ENCODE data around the gene AFF3.

AFF3 gene

DNA sequence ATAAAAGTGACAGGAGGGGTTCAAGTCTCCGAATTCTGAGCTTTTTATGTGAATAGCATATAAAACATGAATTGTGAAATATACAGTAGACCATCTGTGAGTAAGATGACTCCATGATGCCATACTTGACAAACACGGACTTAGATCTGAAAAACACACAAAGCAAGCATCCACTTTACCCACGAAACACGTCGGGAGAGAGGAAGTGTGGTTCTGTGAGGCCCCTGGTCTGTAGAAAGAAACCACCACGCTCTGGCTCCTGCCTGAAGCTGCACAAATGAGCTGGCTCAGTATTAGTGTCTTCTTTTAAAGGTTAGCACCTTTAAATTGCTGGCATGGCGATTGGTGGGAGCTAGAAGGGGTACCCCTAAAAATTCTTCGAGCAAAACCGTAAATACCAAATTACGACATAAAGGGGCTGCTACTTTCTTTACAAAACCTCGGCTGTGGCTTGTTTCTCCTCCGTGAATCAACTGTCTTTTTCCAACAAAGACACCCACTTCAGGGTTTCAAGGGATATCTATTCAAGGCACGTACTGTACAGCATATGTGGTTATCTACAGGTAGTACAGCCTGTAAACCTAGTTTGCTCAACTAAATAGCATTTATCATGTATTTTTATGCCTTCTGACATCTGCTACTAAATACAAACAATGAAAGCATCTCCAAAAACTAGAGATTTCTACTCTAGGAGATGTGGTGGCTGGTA, 70.9 kb downstream of the AFF3 start:
- no peak for DNase-seq (ENCODE audit: low read depth in 2 of 2)

- DNase-seq (ENCODE audit: low read depth in 2 of 2): no peak
Measured at GRCh38 chr2:100070078-100070477, 72.3 kb downstream of the AFF3 start.

DNA sequence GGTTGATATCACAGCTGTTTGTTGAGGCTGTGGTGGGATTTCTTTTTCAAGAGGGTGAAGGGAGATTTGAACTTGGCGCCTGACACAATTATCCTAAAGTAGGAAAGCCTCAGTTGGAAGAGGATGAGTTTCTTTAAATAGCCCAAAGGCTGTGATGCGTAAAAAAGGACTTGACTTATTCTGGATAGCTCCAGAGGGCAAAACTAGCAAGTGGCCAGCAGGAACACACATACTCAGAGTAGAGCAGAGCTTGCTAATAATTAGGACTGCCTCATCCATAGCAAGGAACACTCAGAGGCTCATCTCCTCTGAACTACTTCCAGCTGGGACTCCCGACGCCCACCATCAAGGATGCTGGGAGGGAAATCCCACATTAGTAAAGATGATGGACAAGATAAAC, 74.0 kb downstream of the AFF3 start:
- DNase-seq (ENCODE audit: low read depth in 2 of 2): no peak

DNA sequence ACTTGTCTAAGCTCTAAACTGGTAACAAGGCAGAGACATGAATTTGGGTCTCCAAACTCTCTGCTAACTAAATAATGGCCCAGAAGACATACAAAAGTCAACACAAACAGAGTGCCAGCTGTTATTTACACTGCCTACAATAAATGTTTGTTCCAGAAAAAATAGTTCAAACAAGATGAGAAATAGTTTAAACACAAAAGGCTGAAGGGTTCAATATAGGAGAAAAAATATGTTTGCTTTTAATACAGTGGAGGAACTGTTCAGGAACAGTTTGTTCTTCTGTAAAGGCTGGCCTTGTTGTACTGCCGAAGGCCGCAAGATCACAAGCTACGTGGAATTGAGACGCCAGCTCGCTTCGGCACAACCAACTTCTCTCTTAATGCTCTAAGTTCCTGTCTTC, 74.6 kb downstream of the AFF3 start:
- no peak for DNase-seq (ENCODE audit: low read depth in 2 of 2)

GRCh38 chr2:100066856-100067255, 75.5 kb downstream of the AFF3 start:
- no peak for DNase-seq (ENCODE audit: low read depth in 2 of 2)

DNA sequence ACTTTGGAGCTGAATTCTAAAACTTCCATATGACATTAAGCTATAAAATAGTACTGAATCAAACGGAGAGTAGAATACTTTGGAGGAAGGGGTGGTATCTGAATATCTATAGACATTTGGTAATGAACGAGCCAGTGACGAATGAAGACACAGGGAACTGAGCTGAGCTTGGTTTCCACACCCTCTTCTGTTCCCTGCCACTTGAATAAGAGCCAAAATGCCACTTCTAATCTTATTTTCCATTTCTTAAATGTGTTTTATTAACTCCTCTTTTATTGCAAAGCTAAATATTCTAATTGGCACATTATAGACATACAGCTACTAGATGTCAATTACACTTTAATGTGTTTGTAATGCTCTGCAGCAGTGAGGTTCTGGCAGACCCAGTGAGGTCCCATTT, 76.1 kb downstream of the AFF3 start:
- no peak for DNase-seq (ENCODE audit: low read depth in 2 of 2)

DNA sequence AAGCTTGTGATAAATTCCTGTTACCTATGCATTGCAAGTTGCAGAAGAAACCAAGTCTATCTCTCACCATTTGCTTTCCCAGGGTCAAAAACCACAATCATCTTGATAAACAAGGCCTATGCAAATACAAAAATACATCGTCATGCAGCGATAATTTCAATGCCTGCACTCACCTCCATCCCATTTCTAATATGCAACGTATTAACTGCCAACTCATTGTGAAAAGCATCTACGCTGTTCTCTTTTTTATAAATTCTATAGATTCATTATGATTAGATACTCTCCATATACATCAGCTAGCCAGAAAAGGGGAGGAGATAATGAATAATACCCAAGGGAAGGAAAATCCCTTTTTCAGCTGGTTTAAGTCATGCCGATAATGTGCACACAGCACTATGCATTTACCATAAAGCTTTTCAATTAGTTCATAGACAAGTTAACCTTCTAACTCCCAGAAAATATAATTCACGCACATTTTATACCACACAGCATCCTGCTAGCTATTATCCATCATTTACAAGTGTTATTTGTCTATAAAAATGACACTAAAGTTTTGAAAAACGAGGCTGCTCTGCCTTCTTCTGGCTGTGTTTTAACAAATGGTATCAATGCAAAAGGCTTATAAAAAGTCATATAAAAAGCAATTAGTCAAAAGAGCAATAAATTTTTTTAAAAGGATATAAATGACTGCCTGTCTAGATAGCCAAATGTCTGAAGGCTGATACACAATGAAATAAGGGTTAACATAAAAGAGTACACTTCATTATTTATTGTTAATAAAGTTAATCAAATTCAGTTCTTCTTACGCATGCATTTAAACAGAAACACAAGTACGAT, 77.6 kb downstream of the AFF3 start:
- DNase-seq (ENCODE audit: low read depth in 2 of 2): no peak

GRCh38 chr2:100064165-100064564, 78.2 kb downstream of the AFF3 start:
- no peak for DNase-seq (ENCODE audit: low read depth in 2 of 2)

DNA sequence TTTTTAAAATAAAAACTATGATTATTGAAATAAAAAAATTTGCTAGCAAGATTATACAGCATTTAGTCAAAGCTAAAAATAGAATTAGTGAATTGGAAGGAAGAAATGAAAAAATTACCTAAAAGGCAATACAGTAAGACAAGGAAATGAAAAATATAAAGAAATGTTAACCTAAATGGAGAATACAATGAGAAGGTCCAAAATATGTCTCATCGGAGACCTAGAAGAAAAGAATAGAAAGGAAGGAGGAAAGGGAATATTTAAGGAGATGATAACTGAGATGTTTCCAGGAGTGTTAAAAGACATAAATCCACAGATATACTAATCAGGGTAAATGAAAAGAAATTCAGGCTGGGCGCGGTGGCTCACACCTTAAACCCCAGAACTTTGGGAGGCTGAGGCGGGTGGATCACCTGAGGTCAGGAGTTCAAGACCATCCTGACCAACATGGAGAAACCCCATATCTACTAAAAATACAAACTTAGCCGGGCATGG, 78.9 kb downstream of the AFF3 start:
- DNase-seq (ENCODE audit: low read depth in 2 of 2): no peak

DNA sequence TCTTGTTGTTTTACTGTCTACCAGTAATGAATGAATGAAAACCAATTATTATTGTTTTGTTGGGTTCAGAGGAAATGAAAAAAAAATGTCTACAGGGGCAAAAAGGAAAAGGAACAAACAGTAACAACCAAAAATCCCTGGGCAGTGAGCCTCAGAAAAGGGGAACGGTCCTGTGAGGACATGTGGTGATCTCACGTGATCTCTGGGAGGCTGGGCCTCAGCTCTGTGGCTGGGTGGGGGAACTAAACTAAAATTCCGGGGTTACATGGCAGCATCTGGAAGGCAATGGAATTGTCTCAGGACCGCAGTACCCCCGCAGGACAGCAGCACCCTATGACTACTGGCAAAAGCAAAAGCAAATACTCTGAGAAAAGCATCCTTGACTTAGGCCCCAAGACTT, 80.1 kb downstream of the AFF3 start:
- DNase-seq (ENCODE audit: low read depth in 2 of 2): no peak

DNA sequence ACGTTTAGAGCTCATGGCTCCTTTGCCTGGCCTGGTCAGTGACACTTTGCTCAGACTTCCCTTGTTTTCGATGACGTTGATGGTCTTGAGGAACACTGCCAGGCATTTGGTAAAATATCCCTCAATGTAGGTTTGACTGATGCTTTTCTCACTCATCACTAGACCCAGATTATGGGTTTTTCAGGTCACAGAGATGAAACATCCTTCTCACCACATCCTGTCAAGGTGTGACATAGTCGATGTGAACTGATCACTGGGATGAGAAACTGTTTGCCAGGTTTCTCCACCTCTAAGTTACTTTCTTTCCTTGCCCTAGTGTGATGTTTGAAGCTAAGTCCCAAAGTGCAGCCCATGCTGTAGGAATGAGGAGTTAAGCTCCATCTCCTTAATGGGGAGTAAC, 81.5 kb downstream of the AFF3 start:
- no peak for DNase-seq (ENCODE audit: low read depth in 2 of 2)

DNA sequence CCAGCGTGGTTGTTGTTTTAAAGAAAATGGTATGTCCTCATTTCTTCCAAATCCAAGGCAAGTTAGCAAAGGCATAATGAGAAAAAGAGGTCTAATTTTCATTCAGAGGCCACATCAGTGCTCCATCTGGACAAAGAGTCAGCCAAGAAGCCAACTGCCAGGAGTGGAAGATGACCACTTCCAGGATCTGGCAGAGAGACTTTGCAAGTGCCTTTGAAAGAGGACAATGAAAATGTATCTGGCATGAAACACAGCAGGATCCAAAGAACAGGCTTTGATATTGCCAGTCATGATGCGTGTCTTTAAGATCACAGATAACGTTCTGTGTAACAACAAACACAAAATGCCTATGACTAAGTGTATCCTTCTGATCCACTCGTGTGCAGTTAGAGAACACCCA, 82.8 kb downstream of the AFF3 start:
- DNase-seq (ENCODE audit: low read depth in 2 of 2): no peak

- no peak for DNase-seq (ENCODE audit: low read depth in 2 of 2)
Measured at GRCh38 chr2:100057901-100058261, 84.5 kb downstream of the AFF3 start.

GRCh38 chr2:100054426-100054825, 88.0 kb downstream of the AFF3 start:
- DNase-seq (ENCODE audit: low read depth in 2 of 2): no peak

- DNase-seq (ENCODE audit: low read depth in 2 of 2): no peak
Measured at GRCh38 chr2:100053087-100053885, 89.1 kb downstream of the AFF3 start.

GRCh38 chr2:100052650-100053049, 89.7 kb downstream of the AFF3 start:
- DNase-seq (ENCODE audit: low read depth in 2 of 2): no peak

DNA sequence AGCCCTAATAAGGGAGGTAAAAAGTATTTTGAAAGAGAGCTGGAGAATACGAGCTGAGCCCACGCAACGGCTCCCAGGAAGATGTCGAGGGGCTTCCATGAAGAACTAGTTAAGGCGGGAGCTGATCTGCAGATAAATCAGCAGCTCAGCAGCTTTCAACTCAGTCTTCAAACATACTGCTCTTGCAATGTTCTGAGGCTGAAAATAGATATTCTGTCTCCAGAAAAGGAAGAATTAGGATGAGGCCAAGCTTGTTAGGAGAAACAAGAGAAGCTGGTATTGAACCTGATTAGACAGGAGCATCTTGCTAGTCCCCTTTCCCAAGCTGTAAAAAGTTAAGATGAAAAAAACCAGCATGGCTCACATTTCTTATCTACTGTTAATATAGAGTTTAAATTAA, 91.1 kb downstream of the AFF3 start:
- DNase-seq (ENCODE audit: low read depth in 2 of 2): no peak

GRCh38 chr2:100050685-100051084, 91.7 kb downstream of the AFF3 start:
- DNase-seq (ENCODE audit: low read depth in 2 of 2): no peak

DNA sequence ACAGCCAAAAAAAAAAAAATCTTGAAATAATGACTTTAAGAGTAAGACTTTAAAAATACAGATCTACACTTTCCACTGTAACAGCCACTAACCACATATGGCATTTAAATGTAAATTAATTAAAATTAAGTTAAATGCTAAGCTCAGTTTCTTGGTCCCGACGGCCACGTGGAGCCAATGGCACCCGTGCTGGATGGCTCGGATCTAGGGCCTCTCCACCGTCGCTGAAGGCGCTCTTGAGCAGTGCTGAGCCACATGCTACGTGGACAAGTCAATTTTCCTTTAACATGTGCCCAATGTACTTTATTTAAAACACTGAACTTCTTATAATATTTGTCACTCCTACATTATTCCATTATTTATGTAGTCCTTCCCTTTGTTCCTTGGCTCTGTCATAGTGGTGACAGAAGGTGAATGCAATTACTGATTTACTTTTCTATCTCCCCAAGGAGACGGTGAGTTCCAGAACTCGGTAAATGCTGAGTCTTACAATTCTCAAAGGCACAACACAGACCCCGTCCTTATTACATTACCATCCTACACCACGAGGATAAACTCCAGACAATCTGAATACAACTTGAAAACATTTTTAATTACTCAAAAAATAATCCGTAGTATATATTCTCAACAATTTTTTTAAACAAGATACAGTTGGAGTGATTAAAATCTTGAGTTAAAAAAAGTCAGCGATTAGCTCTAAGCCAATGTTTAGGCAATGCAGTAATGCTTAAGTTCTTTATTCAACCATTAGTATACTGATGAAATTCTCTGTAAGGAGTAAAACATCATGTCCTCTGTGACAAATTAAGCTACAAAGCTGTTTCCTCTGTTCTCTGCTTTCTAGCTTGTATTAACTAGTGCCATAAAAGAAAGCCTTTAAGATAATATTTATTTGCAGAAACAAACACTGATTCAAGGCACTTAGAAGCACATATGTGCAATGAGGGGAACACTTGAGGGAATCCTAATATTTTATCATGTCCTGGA, 95.1 kb downstream of the AFF3 start:
- no peak for DNase-seq (ENCODE audit: low read depth in 2 of 2)

DNA sequence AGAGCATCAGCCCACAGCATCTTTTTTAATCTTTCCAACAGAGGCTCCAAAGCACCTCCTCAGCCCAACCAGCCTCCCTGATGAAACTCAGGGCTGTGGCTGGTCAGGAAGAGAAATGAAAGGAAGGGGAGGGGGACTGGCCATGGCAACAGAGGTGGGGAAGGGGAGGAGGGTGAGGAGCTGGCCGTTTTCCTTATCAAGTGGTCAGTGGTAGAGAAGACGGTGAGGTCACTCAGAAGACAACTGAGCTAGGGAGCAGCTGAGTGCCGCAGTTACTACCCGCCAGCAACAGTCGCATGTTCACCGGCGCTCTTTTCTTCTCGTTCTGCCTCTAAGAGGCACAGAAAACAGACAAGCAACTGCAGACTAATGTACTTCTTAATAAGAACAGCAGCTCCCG, 97.4 kb downstream of the AFF3 start:
- no peak for DNase-seq (ENCODE audit: low read depth in 2 of 2)

DNA sequence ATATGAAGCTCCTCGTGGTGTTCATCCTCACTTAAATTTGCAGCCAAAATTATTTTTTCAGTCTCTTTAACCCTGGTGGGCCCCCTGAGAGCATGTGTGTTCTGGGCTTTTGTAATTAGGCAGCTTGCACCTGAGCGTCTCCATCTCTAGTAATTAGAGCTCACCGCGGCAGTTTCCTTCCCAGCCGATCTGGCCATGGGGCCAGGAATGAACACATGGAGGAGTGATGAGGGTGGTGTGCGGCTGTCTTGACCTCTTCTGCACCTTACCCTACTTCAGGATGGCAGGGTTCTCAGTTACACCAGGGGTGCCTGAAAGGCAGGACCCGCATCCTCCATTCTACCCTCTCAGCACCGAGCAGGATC, 98.5 kb downstream of the AFF3 start:
- no peak for DNase-seq (ENCODE audit: low read depth in 2 of 2)

Measured in stimulated activated CD8-positive, alpha-beta memory T cell treated with anti-CD3 and anti-CD28 coated beads, Interleukin-2, amount 100 ng/mL, for 48 hours (primary cell).